K562 (cell line): ENCODE data around the gene LRRC74B. TPM values are rescaled to one million over a fixed set of nuclear protein-coding genes. Genes with fewer than 3 reads are reported as not detected.

Experiments used
- ETV5 ChIP-seq: sonication (generic); formaldehyde crosslinking; IDR thresholded peaks from 2 replicates; pipeline ENCODE4 v1.4.0; 2020; ENCODE audit warnings: low read depth, mild to moderate bottlenecking, missing genetic modification reagents
- HDGF ChIP-seq: fragments of 450-650 bp; IDR thresholded peaks from 2 replicates; pipeline ENCODE4 v1.6.1; 2016
- KDM1A ChIP-seq, 2 experiments: fragments of 450-650 bp; IDR thresholded peaks; 2 replicates each; pipeline ENCODE4 v1.6.1; 2016; ENCODE audit warnings: mild to moderate bottlenecking in 2 of 2
- MAZ ChIP-seq, 2 experiments: fragments of 450-650 bp in 1 of 2; sonication (generic) in 1 of 2; formaldehyde crosslinking; IDR thresholded peaks in 1 of 2; conservative IDR thresholded peaks in 1 of 2; 2 replicates each; pipeline versions ENCODE4 v1.4.0 to v1.5.0; 2020; ENCODE audit warnings: mild to moderate bottlenecking in 1 of 2, missing genetic modification reagents in 1 of 2
- MCM2 ChIP-seq: fragments of 450-650 bp; IDR thresholded peaks from 2 replicates; pipeline ENCODE4 v1.6.1; 2017; ENCODE audit warnings: low read depth, mild to moderate bottlenecking
- MXI1 ChIP-seq: IDR thresholded peaks from 2 replicates; pipeline ENCODE4 v1.6.1; 2011; ENCODE audit warnings: low read depth, mild to moderate bottlenecking, improper control_type of control experiment, low read length
- PML ChIP-seq: IDR thresholded peaks from 2 replicates; pipeline ENCODE4 v1.6.1; 2012; ENCODE audit warnings: low read length, inconsistent platforms
- POLR3G ChIP-seq: IDR thresholded peaks from 2 replicates; pipeline ENCODE4 v1.6.1; 2011; ENCODE audit not compliant: insufficient read length, insufficient replicate concordance; ENCODE audit errors: extremely low read depth
- SIN3A ChIP-seq, 2 experiments: fragments of 150-350 bp in 1 of 2; IDR thresholded peaks; 2 replicates each; pipeline ENCODE4 v1.6.1; 2011 to 2016; ENCODE audit warnings: borderline replicate concordance in 2 of 2, low read depth in 2 of 2, low read length in 2 of 2, mild to moderate bottlenecking in 2 of 2, moderate library complexity in 2 of 2; ENCODE audit not compliant: control insufficient read depth in 1 of 2
- ZEB2 ChIP-seq: fragments of 450-650 bp; IDR thresholded peaks from 2 replicates; pipeline ENCODE4 v1.6.1; 2016
- ZNF134 ChIP-seq: fragments of 250-450 bp; sonication (Bioruptor Pico); conservative IDR thresholded peaks from 2 replicates; pipeline ENCODE4 v1.4.0; 2020
- ZNF263 ChIP-seq: sonication (generic); formaldehyde crosslinking; IDR thresholded peaks from 2 replicates; pipeline ENCODE4 v1.8.0; 2022; ENCODE audit warnings: mild to moderate bottlenecking, missing genetic modification reagents, borderline replicate concordance
- ZNF347 ChIP-seq: fragments of 450-650 bp; formaldehyde crosslinking; IDR thresholded peaks from 2 replicates; pipeline ENCODE4 v1.4.0; 2020; ENCODE audit warnings: low read depth, mild to moderate bottlenecking, moderate library complexity
- ZSCAN32 ChIP-seq: fragments of 450-650 bp; formaldehyde crosslinking; IDR thresholded peaks from 2 replicates; pipeline ENCODE4 v1.4.0; 2020; ENCODE audit warnings: mild to moderate bottlenecking, moderate library complexity
- polyA plus RNA-seq, 8 experiments: library from polyadenylated mRNA; depleted of rRNA in 4 of 8; stranded (reverse) in 5 of 8; unstranded in 3 of 8; fragments of >200 nt; fragmentation: Nextera tagmentation in 2 of 8; fragmentation: Illumina TruSeq in 1 of 8; extraction: Ambion mirVana in 2 of 8; extraction: Trizol in 1 of 8; gene quantifications; 2 replicates each; pipeline versions ENCODE4 v1.2.1 to v1.2.3, GENCODE V29; 2011 to 2014; ENCODE audit warnings: inconsistent platforms in 1 of 8, missing spikeins in 1 of 8
- total RNA-seq, 7 experiments: library from RNA; depleted of rRNA in 6 of 7; stranded (reverse); fragments of >200 nt in 6 of 7; fragmentation: Illumina TruSeq in 2 of 7; extraction: Trizol in 2 of 7; gene quantifications; 2 replicates each; pipeline versions ENCODE4 v1.2.1 to v1.2.3, GENCODE V29; 2011 to 2021; ENCODE audit warnings: low replicate concordance in 1 of 7
- TF ChIP-seq, protein P1 (sequence below), 2 experiments: fragments of 250-450 bp in 1 of 2; fragments of 450-650 bp in 1 of 2; sonication (Bioruptor Pico) in 1 of 2; IDR thresholded peaks; 2 replicates each; pipeline versions ENCODE4 v1.6.1 to v1.8.0; 2016 to 2021; ENCODE audit warnings: mild to moderate bottlenecking in 2 of 2, moderate library complexity in 2 of 2, missing compliant biosample characterization in 1 of 2, missing genetic modification characterization in 1 of 2
- TF ChIP-seq, protein P2 (sequence below): sonication (generic); formaldehyde crosslinking; IDR thresholded peaks from 2 replicates; pipeline ENCODE4 v1.8.1; 2023; ENCODE audit warnings: mild to moderate bottlenecking, missing genetic modification reagents
- TF ChIP-seq, protein P3 (sequence below): fragments of 450-650 bp; conservative IDR thresholded peaks from 2 replicates; pipeline ENCODE4 v1.6.1; 2016; ENCODE audit warnings: missing genetic modification characterization, low read depth, mild to moderate bottlenecking, missing compliant biosample characterization, moderate library complexity
- TF ChIP-seq, protein P4 (sequence below): fragments of 450-650 bp; formaldehyde crosslinking; IDR thresholded peaks from 2 replicates; pipeline ENCODE4 v1.4.0; 2020; ENCODE audit warnings: mild to moderate bottlenecking
- TF ChIP-seq, protein P5 (sequence below): fragments of 450-650 bp; conservative IDR thresholded peaks from 2 replicates; pipeline ENCODE4 v1.6.1; 2016; ENCODE audit warnings: missing genetic modification characterization, low read depth, mild to moderate bottlenecking, control low read depth, missing compliant biosample characterization
- TF ChIP-seq, protein P6 (sequence below): fragments of 250-450 bp; sonication (Bioruptor Pico); IDR thresholded peaks from 2 replicates; pipeline ENCODE4 v1.8.0; 2022; ENCODE audit warnings: moderate library complexity, mild to moderate bottlenecking, inconsistent platforms

Gene LRRC74B
- total and polyA plus RNA-seq, 9 of the 15 experiments (the other 6 are each of a cell fraction or from before 2014, with no cell fraction given) = not detected

DNA sequence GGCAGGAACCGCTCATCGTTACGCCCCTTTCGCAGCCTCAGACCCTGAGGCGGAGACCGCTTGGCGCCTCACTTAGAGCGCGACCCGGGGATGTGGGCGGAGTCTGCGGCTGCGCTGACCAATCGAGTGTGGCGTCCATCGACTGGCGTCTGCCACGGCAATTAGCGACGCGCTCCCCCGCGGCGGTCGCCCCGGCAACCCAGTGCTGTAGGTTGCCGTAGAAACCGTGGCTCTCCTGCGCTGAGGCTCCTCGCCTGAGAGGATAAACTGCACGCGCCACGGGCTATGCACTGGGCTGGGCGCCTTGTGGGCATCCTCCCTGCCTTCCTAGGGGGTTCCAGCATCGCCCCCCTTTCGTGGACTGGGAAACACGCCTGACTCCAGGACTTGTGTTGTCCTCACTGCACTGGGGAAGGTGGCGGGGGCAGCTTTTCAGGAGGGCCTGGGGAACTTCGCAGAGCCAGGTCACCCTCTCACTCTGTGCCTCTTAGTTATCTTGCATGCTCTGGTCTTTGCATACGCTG is 31.5 kb upstream of the LRRC74B start (continued):
- TF ChIP-seq, protein P1, sequence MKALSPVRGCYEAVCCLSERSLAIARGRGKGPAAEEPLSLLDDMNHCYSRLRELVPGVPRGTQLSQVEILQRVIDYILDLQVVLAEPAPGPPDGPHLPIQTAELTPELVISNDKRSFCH (CRISPR knock-in tag; IDR thresholded peaks at IDR 0.05) = no peak
- TF ChIP-seq, protein P1 (tag; IDR thresholded peaks at IDR 0.05) = peak; percentile 95; the same call in 1 of the 2 replicates
- TF ChIP-seq MAZ (CRISPR knock-in tag; conservative IDR thresholded peaks at IDR 0.05 in 1 of 2, IDR thresholded peaks at IDR 0.05 in 1 of 2) = no peak
- TF ChIP-seq, protein P2, sequence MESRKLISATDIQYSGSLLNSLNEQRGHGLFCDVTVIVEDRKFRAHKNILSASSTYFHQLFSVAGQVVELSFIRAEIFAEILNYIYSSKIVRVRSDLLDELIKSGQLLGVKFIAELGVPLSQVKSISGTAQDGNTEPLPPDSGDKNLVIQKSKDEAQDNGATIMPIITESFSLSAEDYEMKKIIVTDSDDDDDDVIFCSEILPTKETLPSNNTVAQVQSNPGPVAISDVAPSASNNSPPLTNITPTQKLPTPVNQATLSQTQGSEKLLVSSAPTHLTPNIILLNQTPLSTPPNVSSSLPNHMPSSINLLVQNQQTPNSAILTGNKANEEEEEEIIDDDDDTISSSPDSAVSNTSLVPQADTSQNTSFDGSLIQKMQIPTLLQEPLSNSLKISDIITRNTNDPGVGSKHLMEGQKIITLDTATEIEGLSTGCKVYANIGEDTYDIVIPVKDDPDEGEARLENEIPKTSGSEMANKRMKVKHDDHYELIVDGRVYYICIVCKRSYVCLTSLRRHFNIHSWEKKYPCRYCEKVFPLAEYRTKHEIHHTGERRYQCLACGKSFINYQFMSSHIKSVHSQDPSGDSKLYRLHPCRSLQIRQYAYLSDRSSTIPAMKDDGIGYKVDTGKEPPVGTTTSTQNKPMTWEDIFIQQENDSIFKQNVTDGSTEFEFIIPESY (CRISPR knock-in tag) = no peak
- TF ChIP-seq, protein P3, sequence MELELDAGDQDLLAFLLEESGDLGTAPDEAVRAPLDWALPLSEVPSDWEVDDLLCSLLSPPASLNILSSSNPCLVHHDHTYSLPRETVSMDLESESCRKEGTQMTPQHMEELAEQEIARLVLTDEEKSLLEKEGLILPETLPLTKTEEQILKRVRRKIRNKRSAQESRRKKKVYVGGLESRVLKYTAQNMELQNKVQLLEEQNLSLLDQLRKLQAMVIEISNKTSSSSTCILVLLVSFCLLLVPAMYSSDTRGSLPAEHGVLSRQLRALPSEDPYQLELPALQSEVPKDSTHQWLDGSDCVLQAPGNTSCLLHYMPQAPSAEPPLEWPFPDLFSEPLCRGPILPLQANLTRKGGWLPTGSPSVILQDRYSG (tag) = no peak
- TF ChIP-seq, protein P4, sequence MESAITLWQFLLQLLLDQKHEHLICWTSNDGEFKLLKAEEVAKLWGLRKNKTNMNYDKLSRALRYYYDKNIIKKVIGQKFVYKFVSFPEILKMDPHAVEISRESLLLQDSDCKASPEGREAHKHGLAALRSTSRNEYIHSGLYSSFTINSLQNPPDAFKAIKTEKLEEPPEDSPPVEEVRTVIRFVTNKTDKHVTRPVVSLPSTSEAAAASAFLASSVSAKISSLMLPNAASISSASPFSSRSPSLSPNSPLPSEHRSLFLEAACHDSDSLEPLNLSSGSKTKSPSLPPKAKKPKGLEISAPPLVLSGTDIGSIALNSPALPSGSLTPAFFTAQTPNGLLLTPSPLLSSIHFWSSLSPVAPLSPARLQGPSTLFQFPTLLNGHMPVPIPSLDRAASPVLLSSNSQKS (CRISPR knock-in tag) = no peak
- no peak for TF ChIP-seq ZNF134 (CRISPR knock-in tag)
- TF ChIP-seq KDM1A (IDR thresholded peaks at IDR 0.05) = no peak
- TF ChIP-seq ZNF263 (CRISPR knock-in tag) = no peak
- no peak for TF ChIP-seq ETV5 (CRISPR knock-in tag)
- no peak for TF ChIP-seq PML
- TF ChIP-seq ZNF347 (CRISPR knock-in tag) = no peak; the same call in 1 of the 2 replicates
- no peak for TF ChIP-seq HDGF
- no peak for TF ChIP-seq ZEB2
- TF ChIP-seq, protein P5, sequence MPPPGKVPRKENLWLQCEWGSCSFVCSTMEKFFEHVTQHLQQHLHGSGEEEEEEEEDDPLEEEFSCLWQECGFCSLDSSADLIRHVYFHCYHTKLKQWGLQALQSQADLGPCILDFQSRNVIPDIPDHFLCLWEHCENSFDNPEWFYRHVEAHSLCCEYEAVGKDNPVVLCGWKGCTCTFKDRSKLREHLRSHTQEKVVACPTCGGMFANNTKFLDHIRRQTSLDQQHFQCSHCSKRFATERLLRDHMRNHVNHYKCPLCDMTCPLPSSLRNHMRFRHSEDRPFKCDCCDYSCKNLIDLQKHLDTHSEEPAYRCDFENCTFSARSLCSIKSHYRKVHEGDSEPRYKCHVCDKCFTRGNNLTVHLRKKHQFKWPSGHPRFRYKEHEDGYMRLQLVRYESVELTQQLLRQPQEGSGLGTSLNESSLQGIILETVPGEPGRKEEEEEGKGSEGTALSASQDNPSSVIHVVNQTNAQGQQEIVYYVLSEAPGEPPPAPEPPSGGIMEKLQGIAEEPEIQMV (tag) = no peak
- no peak; the same call in 1 of the 2 replicates for TF ChIP-seq ZSCAN32
- TF ChIP-seq SIN3A (IDR thresholded peaks at IDR 0.05; ENCODE audit: borderline replicate concordance in 2 of 2, control insufficient read depth in 1 of 2, low read depth in 2 of 2, low read length in 2 of 2) = no peak; a peak in 1 of 4 replicates
- TF ChIP-seq POLR3G = no peak
- TF ChIP-seq MXI1 = peak; percentile 100
- TF ChIP-seq, protein P6, sequence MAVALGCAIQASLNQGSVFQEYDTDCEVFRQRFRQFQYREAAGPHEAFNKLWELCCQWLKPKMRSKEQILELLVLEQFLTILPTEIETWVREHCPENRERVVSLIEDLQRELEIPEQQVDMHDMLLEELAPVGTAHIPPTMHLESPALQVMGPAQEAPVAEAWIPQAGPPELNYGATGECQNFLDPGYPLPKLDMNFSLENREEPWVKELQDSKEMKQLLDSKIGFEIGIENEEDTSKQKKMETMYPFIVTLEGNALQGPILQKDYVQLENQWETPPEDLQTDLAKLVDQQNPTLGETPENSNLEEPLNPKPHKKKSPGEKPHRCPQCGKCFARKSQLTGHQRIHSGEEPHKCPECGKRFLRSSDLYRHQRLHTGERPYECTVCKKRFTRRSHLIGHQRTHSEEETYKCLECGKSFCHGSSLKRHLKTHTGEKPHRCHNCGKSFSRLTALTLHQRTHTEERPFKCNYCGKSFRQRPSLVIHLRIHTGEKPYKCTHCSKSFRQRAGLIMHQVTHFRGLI = 0 out of 2 replicates have a peak, but pooled peaks have one; percentile 14
- no peak for TF ChIP-seq MCM2
